HepG2 (cell line): ENCODE data around the gene PEMT. TPM values are rescaled to one million over a fixed set of nuclear protein-coding genes. Genes with fewer than 3 reads are reported as not detected.
A peak's percentile ranks its signal among the peaks of the same experiment; 100 is the strongest.

ENCODE experiments used
- CTCF ChIP-seq: sonication (generic); formaldehyde crosslinking; IDR thresholded peaks from 2 replicates; pipeline ENCODE4 v1.5.0; 2020; ENCODE audit warnings: mild to moderate bottlenecking, missing genetic modification reagents, moderate library complexity
- DR1 ChIP-seq: sonication (generic); formaldehyde crosslinking; IDR thresholded peaks from 2 replicates; pipeline ENCODE4 v1.8.0; 2021; ENCODE audit warnings: mild to moderate bottlenecking, missing genetic modification reagents, inconsistent platforms
- FOXP4 ChIP-seq: sonication (generic); formaldehyde crosslinking; IDR thresholded peaks from 2 replicates; pipeline ENCODE4 v1.4.0; 2020; ENCODE audit warnings: missing genetic modification reagents
- GLMP ChIP-seq: sonication (generic); formaldehyde crosslinking; IDR thresholded peaks from 2 replicates; pipeline ENCODE4 v1.9.0; 2021; ENCODE audit warnings: missing genetic modification reagents, mild to moderate bottlenecking, borderline replicate concordance
- HDAC2 ChIP-seq: sonication (generic); formaldehyde crosslinking; IDR thresholded peaks from 2 replicates; pipeline ENCODE4 v1.4.0; 2020; ENCODE audit warnings: missing genetic modification reagents
- HDAC6 ChIP-seq: fragments of 200-600 bp; sonication (generic); IDR thresholded peaks from 2 replicates; pipeline ENCODE4 v1.7.0; 2017; ENCODE audit warnings: mild to moderate bottlenecking, antibody characterized with exemption, low read length, low read depth
- IRF1 ChIP-seq: sonication (generic); formaldehyde crosslinking; IDR thresholded peaks from 2 replicates; pipeline ENCODE4 v1.4.0; 2020; ENCODE audit warnings: low read depth, mild to moderate bottlenecking, missing genetic modification reagents
- KDM2A ChIP-seq: sonication (generic); formaldehyde crosslinking; IDR thresholded peaks from 2 replicates; pipeline ENCODE4 v1.4.0; 2020; ENCODE audit warnings: low read depth, missing genetic modification reagents, borderline replicate concordance
- MBNL3 ChIP-seq: fragments of 250-450 bp; sonication (Bioruptor Pico); conservative IDR thresholded peaks from 2 replicates; pipeline ENCODE4 v1.8.0; 2022; ENCODE audit warnings: mild to moderate bottlenecking, inconsistent platforms
- MTA3 ChIP-seq: sonication (generic); formaldehyde crosslinking; IDR thresholded peaks from 2 replicates; pipeline ENCODE4 v1.4.0; 2020; ENCODE audit warnings: missing genetic modification reagents
- NFIB ChIP-seq: sonication (generic); formaldehyde crosslinking; IDR thresholded peaks from 2 replicates; pipeline ENCODE4 v1.9.0; 2021; ENCODE audit warnings: missing genetic modification reagents, mild to moderate bottlenecking, borderline replicate concordance
- NFYB ChIP-seq: sonication (generic); formaldehyde crosslinking; IDR thresholded peaks from 2 replicates; pipeline ENCODE4 v1.4.0; 2020; ENCODE audit warnings: missing genetic modification reagents
- RBAK ChIP-seq: sonication (generic); formaldehyde crosslinking; IDR thresholded peaks from 2 replicates; pipeline ENCODE4 v1.5.1; 2020; ENCODE audit warnings: mild to moderate bottlenecking, missing genetic modification reagents
- RCOR2 ChIP-seq: IDR thresholded peaks from 2 replicates; pipeline ENCODE4 v1.6.1; 2016; ENCODE audit warnings: missing biosample characterization, missing genetic modification reagents
- REXO4 ChIP-seq: sonication (generic); formaldehyde crosslinking; IDR thresholded peaks from 2 replicates; pipeline ENCODE4 v1.8.0; 2022; ENCODE audit warnings: missing genetic modification reagents, mild to moderate bottlenecking, borderline replicate concordance
- SMAD1 ChIP-seq: sonication (generic); formaldehyde crosslinking; IDR thresholded peaks from 2 replicates; pipeline ENCODE4 v1.4.0; 2020; ENCODE audit warnings: missing genetic modification reagents, low read depth, mild to moderate bottlenecking, borderline replicate concordance
- ZNF281 ChIP-seq: sonication (generic); formaldehyde crosslinking; IDR thresholded peaks from 2 replicates; pipeline ENCODE4 v1.4.0; 2020; ENCODE audit warnings: missing genetic modification reagents, borderline replicate concordance
- ZNF597 ChIP-seq: sonication (generic); formaldehyde crosslinking; IDR thresholded peaks from 2 replicates; pipeline ENCODE4 v1.5.0; 2020; ENCODE audit warnings: missing genetic modification reagents
- ZNF703 ChIP-seq: sonication (generic); formaldehyde crosslinking; IDR thresholded peaks from 2 replicates; pipeline ENCODE4 v1.5.1; 2020; ENCODE audit warnings: missing genetic modification reagents, mild to moderate bottlenecking, moderate library complexity, borderline replicate concordance
- ZNF83 ChIP-seq: sonication (generic); formaldehyde crosslinking; IDR thresholded peaks from 2 replicates; pipeline ENCODE4 v1.4.0; 2020; ENCODE audit warnings: missing genetic modification reagents, mild to moderate bottlenecking, borderline replicate concordance
- polyA plus RNA-seq, 8 experiments: library from polyadenylated mRNA; depleted of rRNA in 3 of 8; stranded (reverse) in 7 of 8; unstranded in 1 of 8; fragments of >200 nt; fragmentation: Illumina TruSeq in 4 of 8; extraction: Trizol in 4 of 8; gene quantifications; 2 replicates each; pipeline versions ENCODE4 v1.2.1 to v1.2.3, GENCODE V29; 2011 to 2016; ENCODE audit warnings: low read depth in 4 of 8, missing spikeins in 1 of 8, mixed read lengths in 1 of 8; ENCODE audit not compliant: insufficient read depth in 1 of 8
- total RNA-seq, 5 experiments: library from RNA; depleted of rRNA; stranded (reverse); fragments of >200 nt; fragmentation: Illumina TruSeq; extraction: Trizol; gene quantifications; 2 replicates each; pipeline ENCODE4 v1.2.3, GENCODE V29; 2016; ENCODE audit warnings: low read depth in 1 of 5

The PEMT gene
- total and polyA plus RNA-seq, 2 of the 13 experiments (the other 11 are each of a cell fraction or from before 2014, with no cell fraction given) = 31.7 to 43.6 TPM

GRCh38 chr17:17570140-17570797 is 21.2 kb downstream of the PEMT start (continued):
- TF ChIP-seq CTCF (CRISPR knock-in tag) (peak; percentile 97), RCOR2 (no peak), HDAC2 (CRISPR knock-in tag) (no peak), REXO4 (CRISPR knock-in tag) (no peak), NFIB (CRISPR knock-in tag) (no peak), KDM2A (CRISPR knock-in tag) (no peak), FOXP4 (CRISPR knock-in tag) (no peak; the same call in 1 of the 2 replicates), GLMP (CRISPR knock-in tag) (no peak), DR1 (CRISPR knock-in tag) (no peak), IRF1 (CRISPR knock-in tag) (no peak), ZNF281 (CRISPR knock-in tag) (no peak; the same call in 1 of the 2 replicates), ZNF83 (CRISPR knock-in tag) (no peak), RBAK (CRISPR knock-in tag) (no peak), HDAC6 (no peak), SMAD1 (CRISPR knock-in tag) (0 out of 2 replicates have a peak, but pooled peaks have one; percentile 32), ZNF703 (CRISPR knock-in tag) (no peak), MTA3 (no peak), NFYB (CRISPR knock-in tag) (no peak), ZNF597 (CRISPR knock-in tag) (no peak), MBNL3 (CRISPR knock-in tag) (no peak)
